ENCODE results near the gene OTOF. TPM values are rescaled to one million over a fixed set of nuclear protein-coding genes. Genes with fewer than 3 reads are reported as not detected.

The OTOF gene
- total and polyA plus RNA-seq, 9 of the 15 experiments (the other 6 are each of a cell fraction or from before 2014, with no cell fraction given), result 0.03 to 0.11 (median 0.06) TPM; not detected in 5

DNA sequence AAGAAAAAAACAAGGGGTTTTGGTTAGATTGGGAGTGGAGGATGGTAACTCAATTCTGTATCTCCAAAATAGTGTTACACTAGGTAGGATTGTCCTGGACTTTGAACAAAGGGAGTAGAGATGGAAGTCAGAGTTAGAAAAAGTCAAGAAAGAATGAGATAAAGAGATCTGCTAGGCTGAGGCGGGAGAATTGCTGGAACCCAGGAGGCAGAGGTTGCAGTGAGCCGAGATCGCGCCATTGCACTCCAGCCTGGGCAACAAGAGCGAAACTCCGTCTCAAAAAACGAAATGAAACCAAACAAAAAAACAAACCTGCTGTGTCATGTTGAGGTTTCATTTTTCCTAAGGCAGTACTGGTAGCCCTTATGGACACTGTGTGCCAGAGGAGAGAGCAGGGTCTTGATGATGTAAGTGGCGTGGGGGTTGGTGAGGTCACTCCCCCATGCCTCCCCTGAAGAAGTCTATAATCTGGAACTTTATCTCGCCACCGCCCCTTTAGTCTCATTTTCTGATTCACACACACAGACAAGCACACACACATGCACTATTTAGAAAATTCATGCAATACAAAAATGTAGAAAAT is 65.7 kb downstream of the OTOF start (continued):
- TF ChIP-seq, protein P1, sequence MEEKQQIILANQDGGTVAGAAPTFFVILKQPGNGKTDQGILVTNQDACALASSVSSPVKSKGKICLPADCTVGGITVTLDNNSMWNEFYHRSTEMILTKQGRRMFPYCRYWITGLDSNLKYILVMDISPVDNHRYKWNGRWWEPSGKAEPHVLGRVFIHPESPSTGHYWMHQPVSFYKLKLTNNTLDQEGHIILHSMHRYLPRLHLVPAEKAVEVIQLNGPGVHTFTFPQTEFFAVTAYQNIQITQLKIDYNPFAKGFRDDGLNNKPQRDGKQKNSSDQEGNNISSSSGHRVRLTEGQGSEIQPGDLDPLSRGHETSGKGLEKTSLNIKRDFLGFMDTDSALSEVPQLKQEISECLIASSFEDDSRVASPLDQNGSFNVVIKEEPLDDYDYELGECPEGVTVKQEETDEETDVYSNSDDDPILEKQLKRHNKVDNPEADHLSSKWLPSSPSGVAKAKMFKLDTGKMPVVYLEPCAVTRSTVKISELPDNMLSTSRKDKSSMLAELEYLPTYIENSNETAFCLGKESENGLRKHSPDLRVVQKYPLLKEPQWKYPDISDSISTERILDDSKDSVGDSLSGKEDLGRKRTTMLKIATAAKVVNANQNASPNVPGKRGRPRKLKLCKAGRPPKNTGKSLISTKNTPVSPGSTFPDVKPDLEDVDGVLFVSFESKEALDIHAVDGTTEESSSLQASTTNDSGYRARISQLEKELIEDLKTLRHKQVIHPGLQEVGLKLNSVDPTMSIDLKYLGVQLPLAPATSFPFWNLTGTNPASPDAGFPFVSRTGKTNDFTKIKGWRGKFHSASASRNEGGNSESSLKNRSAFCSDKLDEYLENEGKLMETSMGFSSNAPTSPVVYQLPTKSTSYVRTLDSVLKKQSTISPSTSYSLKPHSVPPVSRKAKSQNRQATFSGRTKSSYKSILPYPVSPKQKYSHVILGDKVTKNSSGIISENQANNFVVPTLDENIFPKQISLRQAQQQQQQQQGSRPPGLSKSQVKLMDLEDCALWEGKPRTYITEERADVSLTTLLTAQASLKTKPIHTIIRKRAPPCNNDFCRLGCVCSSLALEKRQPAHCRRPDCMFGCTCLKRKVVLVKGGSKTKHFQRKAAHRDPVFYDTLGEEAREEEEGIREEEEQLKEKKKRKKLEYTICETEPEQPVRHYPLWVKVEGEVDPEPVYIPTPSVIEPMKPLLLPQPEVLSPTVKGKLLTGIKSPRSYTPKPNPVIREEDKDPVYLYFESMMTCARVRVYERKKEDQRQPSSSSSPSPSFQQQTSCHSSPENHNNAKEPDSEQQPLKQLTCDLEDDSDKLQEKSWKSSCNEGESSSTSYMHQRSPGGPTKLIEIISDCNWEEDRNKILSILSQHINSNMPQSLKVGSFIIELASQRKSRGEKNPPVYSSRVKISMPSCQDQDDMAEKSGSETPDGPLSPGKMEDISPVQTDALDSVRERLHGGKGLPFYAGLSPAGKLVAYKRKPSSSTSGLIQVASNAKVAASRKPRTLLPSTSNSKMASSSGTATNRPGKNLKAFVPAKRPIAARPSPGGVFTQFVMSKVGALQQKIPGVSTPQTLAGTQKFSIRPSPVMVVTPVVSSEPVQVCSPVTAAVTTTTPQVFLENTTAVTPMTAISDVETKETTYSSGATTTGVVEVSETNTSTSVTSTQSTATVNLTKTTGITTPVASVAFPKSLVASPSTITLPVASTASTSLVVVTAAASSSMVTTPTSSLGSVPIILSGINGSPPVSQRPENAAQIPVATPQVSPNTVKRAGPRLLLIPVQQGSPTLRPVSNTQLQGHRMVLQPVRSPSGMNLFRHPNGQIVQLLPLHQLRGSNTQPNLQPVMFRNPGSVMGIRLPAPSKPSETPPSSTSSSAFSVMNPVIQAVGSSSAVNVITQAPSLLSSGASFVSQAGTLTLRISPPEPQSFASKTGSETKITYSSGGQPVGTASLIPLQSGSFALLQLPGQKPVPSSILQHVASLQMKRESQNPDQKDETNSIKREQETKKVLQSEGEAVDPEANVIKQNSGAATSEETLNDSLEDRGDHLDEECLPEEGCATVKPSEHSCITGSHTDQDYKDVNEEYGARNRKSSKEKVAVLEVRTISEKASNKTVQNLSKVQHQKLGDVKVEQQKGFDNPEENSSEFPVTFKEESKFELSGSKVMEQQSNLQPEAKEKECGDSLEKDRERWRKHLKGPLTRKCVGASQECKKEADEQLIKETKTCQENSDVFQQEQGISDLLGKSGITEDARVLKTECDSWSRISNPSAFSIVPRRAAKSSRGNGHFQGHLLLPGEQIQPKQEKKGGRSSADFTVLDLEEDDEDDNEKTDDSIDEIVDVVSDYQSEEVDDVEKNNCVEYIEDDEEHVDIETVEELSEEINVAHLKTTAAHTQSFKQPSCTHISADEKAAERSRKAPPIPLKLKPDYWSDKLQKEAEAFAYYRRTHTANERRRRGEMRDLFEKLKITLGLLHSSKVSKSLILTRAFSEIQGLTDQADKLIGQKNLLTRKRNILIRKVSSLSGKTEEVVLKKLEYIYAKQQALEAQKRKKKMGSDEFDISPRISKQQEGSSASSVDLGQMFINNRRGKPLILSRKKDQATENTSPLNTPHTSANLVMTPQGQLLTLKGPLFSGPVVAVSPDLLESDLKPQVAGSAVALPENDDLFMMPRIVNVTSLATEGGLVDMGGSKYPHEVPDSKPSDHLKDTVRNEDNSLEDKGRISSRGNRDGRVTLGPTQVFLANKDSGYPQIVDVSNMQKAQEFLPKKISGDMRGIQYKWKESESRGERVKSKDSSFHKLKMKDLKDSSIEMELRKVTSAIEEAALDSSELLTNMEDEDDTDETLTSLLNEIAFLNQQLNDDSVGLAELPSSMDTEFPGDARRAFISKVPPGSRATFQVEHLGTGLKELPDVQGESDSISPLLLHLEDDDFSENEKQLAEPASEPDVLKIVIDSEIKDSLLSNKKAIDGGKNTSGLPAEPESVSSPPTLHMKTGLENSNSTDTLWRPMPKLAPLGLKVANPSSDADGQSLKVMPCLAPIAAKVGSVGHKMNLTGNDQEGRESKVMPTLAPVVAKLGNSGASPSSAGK (IDR thresholded peaks at IDR 0.05), result peak; percentile 34; the same call in 1 of the 2 replicates
- TF ChIP-seq RBFOX2 (IDR thresholded peaks at IDR 0.05; ENCODE audit: low read depth, low read length), result peak; percentile 63
- peak; percentile 79; the same call in 1 of the 2 replicates for TF ChIP-seq SMARCC2 (IDR thresholded peaks at IDR 0.05; ENCODE audit: low read depth)
- TF ChIP-seq, protein P2, sequence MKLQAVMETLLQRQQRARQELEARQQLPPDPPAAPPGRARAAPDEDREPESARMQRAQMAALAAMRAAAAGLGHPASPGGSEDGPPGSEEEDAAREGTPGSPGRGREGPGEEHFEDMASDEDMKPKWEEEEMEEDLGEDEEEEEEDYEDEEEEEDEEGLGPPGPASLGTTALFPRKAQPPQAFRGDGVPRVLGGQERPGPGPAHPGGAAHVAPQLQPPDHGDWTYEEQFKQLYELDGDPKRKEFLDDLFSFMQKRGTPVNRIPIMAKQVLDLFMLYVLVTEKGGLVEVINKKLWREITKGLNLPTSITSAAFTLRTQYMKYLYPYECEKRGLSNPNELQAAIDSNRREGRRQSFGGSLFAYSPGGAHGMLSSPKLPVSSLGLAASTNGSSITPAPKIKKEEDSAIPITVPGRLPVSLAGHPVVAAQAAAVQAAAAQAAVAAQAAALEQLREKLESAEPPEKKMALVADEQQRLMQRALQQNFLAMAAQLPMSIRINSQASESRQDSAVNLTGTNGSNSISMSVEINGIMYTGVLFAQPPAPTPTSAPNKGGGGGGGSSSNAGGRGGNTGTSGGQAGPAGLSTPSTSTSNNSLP (IDR thresholded peaks at IDR 0.05; ENCODE audit: borderline replicate concordance, low read depth, low read length), result 0 out of 2 replicates have a peak, but pooled peaks have one; percentile 51
- peak; percentile 72; the same call in 1 of the 2 replicates for TF ChIP-seq FOSL1 (tag; conservative IDR thresholded peaks at IDR 0.05)
- TF ChIP-seq SMAD4 (CRISPR knock-in tag; conservative IDR thresholded peaks at IDR 0.05), result peak; percentile 68; the same call in 1 of the 2 replicates
- no peak for TF ChIP-seq HOXB6 (CRISPR knock-in tag; IDR thresholded peaks at IDR 0.05; ENCODE audit: borderline replicate concordance)
- peak; percentile 89 for TF ChIP-seq EGR1 (conservative IDR thresholded peaks at IDR 0.05)
- TF ChIP-seq CBFA2T3 (IDR thresholded peaks at IDR 0.05), result peak; percentile 64
- peak; percentile 56; the same call in 1 of the 2 replicates for TF ChIP-seq CTBP1 (IDR thresholded peaks at IDR 0.05; ENCODE audit: borderline replicate concordance)
- no peak for TF ChIP-seq MYBL2 (IDR thresholded peaks at IDR 0.05; ENCODE audit: low read depth)
- no peak for TF ChIP-seq MYBL2 (CRISPR knock-in tag; IDR thresholded peaks at IDR 0.05; ENCODE audit: borderline replicate concordance)
- TF ChIP-seq CEBPG (CRISPR knock-in tag; IDR thresholded peaks at IDR 0.05), result peak; percentile 90
- TF ChIP-seq CEBPG (tag; conservative IDR thresholded peaks at IDR 0.05 in 1 of 2, IDR thresholded peaks at IDR 0.05 in 1 of 2), result peak; percentile 87 to 95
- TF ChIP-seq SMAD3 (CRISPR knock-in tag; conservative IDR thresholded peaks at IDR 0.05), result no peak
- peak; percentile 95 for TF ChIP-seq DPF2 (IDR thresholded peaks at IDR 0.05)
